Endothelial cell of umbilical vein (primary cell): ENCODE data around the gene SLC41A3. TPM values are rescaled to one million over a fixed set of nuclear protein-coding genes. Genes with fewer than 3 reads are reported as not detected.

Experiments
- BruUV-seq: library from RNA; stranded (reverse); fragments of 400-500 nt; replicated peaks from 2 replicates; lab custom pipeline; 2021; lab: Mats Ljungman, UMichigan
- CTCF ChIA-PET: fragments of 300-600, 350-600 bp; sonication (Branson Sonifier 250); formaldehyde crosslinking; loops from one replicate; lab custom pipeline; 2021; ENCODE audit warnings: antibody characterized with exemption, inconsistent platforms; lab: Charles Lee
- POLR2A ChIA-PET: fragments of 300-600, 350-600 bp; sonication (Branson Sonifier 250); formaldehyde crosslinking; loops from one replicate; lab custom pipeline; 2021; ENCODE audit warnings: antibody characterized with exemption, inconsistent platforms; lab: Charles Lee
- DNase-seq: peaks from one replicate; pipeline ENCODE4 v3.0.0-alpha.2; 2011; ENCODE audit warnings: low read depth, low spot score
- FAIRE-seq: peaks from 2 replicates; lab custom pipeline; 2011; peaks lifted over from hg19 to GRCh38; lab: Jason Lieb, UNC
- H2AFZ ChIP-seq: 2 replicates; pipeline ENCODE4 v1.6.0; 2012; ENCODE audit warnings: low read depth, low read length, control low read depth, inconsistent platforms
- H3K27ac ChIP-seq: 2 replicates; pipeline ENCODE4 v1.5.1; 2011; ENCODE audit warnings: low read depth, mild to moderate bottlenecking, control low read depth, low read length, moderate library complexity; ENCODE audit not compliant: insufficient read depth
- H3K27me3 ChIP-seq, 2 experiments: 2 replicates each; pipeline versions ENCODE4 v1.6.0 to v1.6.1; 2011; ENCODE audit warnings: low read length in 2 of 2, mixed read lengths in 1 of 2; ENCODE audit not compliant: control insufficient read depth in 2 of 2, insufficient read depth in 2 of 2
- H3K36me3 ChIP-seq, 2 experiments: 2 replicates in 1 of 2; 3 replicates in 1 of 2; pipeline ENCODE4 v1.5.1; 2011; ENCODE audit warnings: low read length in 2 of 2, mild to moderate bottlenecking in 1 of 2, moderate library complexity in 1 of 2; ENCODE audit not compliant: control insufficient read depth in 2 of 2, insufficient read depth in 2 of 2; ENCODE audit errors: extremely low read depth in 1 of 2
- H3K4me1 ChIP-seq: 3 replicates; pipeline ENCODE4 v1.5.1; 2011; ENCODE audit warnings: mild to moderate bottlenecking, low read length; ENCODE audit not compliant: control insufficient read depth, insufficient read depth; ENCODE audit errors: extremely low read depth
- H3K4me2 ChIP-seq: 2 replicates; pipeline ENCODE4 v1.6.1; 2011; ENCODE audit warnings: low read length, control low read depth, mixed read lengths; ENCODE audit not compliant: insufficient read depth
- H3K4me3 ChIP-seq, 3 experiments: fragments of 200-600 bp in 1 of 3; sonication (generic), shearing (Covaris generic) in 1 of 3; replicated peaks in 1 of 3; 2 replicates each; pipeline ENCODE4 v1.5.1; 2011 to 2016; ENCODE audit warnings: control low read depth in 3 of 3, low read length in 3 of 3, mild to moderate bottlenecking in 2 of 3, inconsistent platforms in 1 of 3, low read depth in 1 of 3, moderate library complexity in 1 of 3; ENCODE audit not compliant: insufficient read depth in 1 of 3
- H3K79me2 ChIP-seq: 2 replicates; pipeline ENCODE4 v1.6.0; 2012; ENCODE audit warnings: low read length, inconsistent platforms; ENCODE audit not compliant: control insufficient read depth, insufficient read depth
- H3K9ac ChIP-seq: replicated peaks from 2 replicates; pipeline ENCODE3; 2011; ENCODE audit warnings: low read length, control low read depth; ENCODE audit not compliant: insufficient read depth; ENCODE audit errors: extremely low read depth
- H3K9me1 ChIP-seq: replicated peaks from 3 replicates; pipeline ENCODE4 v1.6.0; 2011; ENCODE audit warnings: mild to moderate bottlenecking, low read length; ENCODE audit not compliant: control insufficient read depth, insufficient read depth; ENCODE audit errors: extremely low read depth
- H3K9me3 ChIP-seq: replicated peaks from 2 replicates; pipeline ENCODE4 v1.5.1; 2012; ENCODE audit warnings: low read length, inconsistent platforms; ENCODE audit not compliant: control insufficient read depth, insufficient read depth
- H4K20me1 ChIP-seq: replicated peaks from 2 replicates; pipeline ENCODE3; 2011; ENCODE audit warnings: mild to moderate bottlenecking, low read length; ENCODE audit not compliant: control insufficient read depth, insufficient read depth; ENCODE audit errors: extremely low read depth
- EZH2 ChIP-seq: IDR thresholded peaks from 2 replicates; pipeline ENCODE4 v1.6.1; 2012; ENCODE audit warnings: borderline replicate concordance, low read depth, mild to moderate bottlenecking, moderate library complexity, low read length, inconsistent platforms; ENCODE audit not compliant: severe bottlenecking
- FOS ChIP-seq: IDR thresholded peaks from 2 replicates; pipeline ENCODE4 v1.6.1; 2011; ENCODE audit warnings: mild to moderate bottlenecking, low read length, moderate library complexity, borderline replicate concordance; ENCODE audit not compliant: insufficient read depth
- GATA2 ChIP-seq: IDR thresholded peaks from 2 replicates; pipeline ENCODE4 v1.7.0; 2011; ENCODE audit warnings: low read depth, mild to moderate bottlenecking, moderate library complexity, mixed read lengths, low read length; ENCODE audit not compliant: insufficient read length, insufficient read depth
- JUN ChIP-seq: IDR thresholded peaks from 2 replicates; pipeline ENCODE4 v1.6.1; 2011; ENCODE audit warnings: borderline replicate concordance, low read depth; ENCODE audit not compliant: insufficient read length, insufficient read depth
- MYC ChIP-seq: IDR thresholded peaks from one replicate; pipeline ENCODE4 v1.6.1; 2011; ENCODE audit warnings: mild to moderate bottlenecking, low read depth, low read length
- POLR2A ChIP-seq: IDR thresholded peaks from 2 replicates; pipeline ENCODE4 v1.6.1; 2012; ENCODE audit warnings: low read depth, mild to moderate bottlenecking, control low read depth, low read length
- POLR2AphosphoS5 ChIP-seq: IDR thresholded peaks from 2 replicates; pipeline ENCODE4 v1.6.1; 2012; ENCODE audit warnings: low read depth, mild to moderate bottlenecking, control low read depth, low read length, moderate library complexity; ENCODE audit not compliant: insufficient read depth
- dilution Hi-C: fragments of 300-500 bp; cut with MboI; formaldehyde crosslinking; loops from one replicate; pipeline ENCODE4 v1.15.0; 2019; ENCODE audit warnings: low sequenced_read_pairs; ENCODE audit not compliant: extremely low pct_ligation_motif_present
- intact Hi-C: fragments of 100-400 bp; cut with micrococcal nuclease; formaldehyde crosslinking; loops from one replicate; pipeline ENCODE4 v1.10.0; 2022
- polyA plus RNA-seq, 4 experiments: library from polyadenylated mRNA; depleted of rRNA in 3 of 4; stranded (reverse) in 3 of 4; unstranded in 1 of 4; fragments of >200 nt; gene quantifications; 2 replicates each; pipeline versions ENCODE4 v1.2.1 to v1.2.3, GENCODE V29; 2011 to 2012; ENCODE audit warnings: missing spikeins in 1 of 4
- total RNA-seq: library from RNA; stranded (reverse); gene quantifications from 2 replicates; pipeline ENCODE4 v1.2.3, GENCODE V29; 2021
- TF ChIP-seq, protein P1 (sequence below): IDR thresholded peaks from 2 replicates; pipeline ENCODE4 v1.6.1; 2011; ENCODE audit not compliant: insufficient read depth, insufficient read length
- TF ChIP-seq, protein P2 (sequence below), 2 donors: IDR thresholded peaks; 1 replicate in 1 of 2; 2 replicates in 1 of 2; pipeline ENCODE4 v1.5.1; 2011; ENCODE audit warnings: low read length in 2 of 2, mild to moderate bottlenecking in 2 of 2, moderate library complexity in 2 of 2, control low read depth in 1 of 2, inconsistent platforms in 1 of 2, low read depth in 1 of 2; ENCODE audit not compliant: insufficient read depth in 1 of 2; ENCODE audit errors: extremely low read depth in 1 of 2

SLC41A3 gene
- total and polyA plus RNA-seq, 2 donors (not counting 3 experiments of a cell fraction or from before 2014, with no cell fraction given) = 52.5 to 118 TPM

DNA sequence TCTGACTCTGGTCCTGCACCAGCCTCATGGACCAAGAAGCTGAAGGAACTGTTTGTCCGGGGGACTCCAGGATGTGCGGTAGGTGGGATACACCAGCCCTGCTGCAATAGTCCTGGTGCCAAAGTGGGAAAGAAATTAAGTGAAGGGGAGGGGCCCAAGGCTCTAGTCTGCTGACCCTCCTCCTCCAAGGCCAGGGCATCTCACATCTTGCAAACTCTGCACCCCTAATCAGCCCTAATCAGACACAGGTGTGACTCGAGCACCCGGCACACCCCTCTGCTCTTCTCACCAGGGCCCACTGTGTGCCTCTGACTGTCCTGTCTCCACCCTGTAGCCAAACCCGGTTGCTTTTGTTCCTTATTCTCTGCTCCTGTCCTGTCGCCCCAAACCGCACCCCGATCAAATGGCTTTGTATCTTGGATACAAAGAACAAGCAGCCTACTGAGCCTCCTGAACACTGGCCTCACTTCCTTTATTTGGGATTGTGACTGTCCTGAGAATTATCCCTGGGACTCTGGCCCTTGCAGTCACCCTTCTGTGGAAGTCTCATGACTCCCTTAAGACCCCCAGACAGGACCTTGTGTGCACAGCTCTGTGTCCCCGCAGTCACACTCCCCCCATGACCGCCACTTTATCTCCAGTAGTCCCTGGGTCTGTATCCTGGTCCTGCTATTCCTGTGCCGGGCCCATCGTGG is 26.7 kb upstream of the SLC41A3 start:
- no peak overlapping the region for H3K4me2 ChIP-seq
- DNase-seq (no peak), FAIRE-seq (no peak)
- ChIA-PET POLR2A (no interaction called here), CTCF (no interaction called here)
- H4K20me1 ChIP-seq = no peaks in the 10 kb centered on the region
- no peaks in the 10 kb centered on the region for H3K9me3 ChIP-seq
- H2AFZ ChIP-seq = no peak overlapping the region
- TF ChIP-seq EZH2 (no peak), POLR2AphosphoS5 (no peak), GATA2 (no peak), FOS (no peak), JUN (no peak), POLR2A (no peak), MYC (no peak)
- TF ChIP-seq, protein P1, sequence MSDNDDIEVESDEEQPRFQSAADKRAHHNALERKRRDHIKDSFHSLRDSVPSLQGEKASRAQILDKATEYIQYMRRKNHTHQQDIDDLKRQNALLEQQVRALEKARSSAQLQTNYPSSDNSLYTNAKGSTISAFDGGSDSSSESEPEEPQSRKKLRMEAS = no peak
- TF ChIP-seq, protein P2, sequence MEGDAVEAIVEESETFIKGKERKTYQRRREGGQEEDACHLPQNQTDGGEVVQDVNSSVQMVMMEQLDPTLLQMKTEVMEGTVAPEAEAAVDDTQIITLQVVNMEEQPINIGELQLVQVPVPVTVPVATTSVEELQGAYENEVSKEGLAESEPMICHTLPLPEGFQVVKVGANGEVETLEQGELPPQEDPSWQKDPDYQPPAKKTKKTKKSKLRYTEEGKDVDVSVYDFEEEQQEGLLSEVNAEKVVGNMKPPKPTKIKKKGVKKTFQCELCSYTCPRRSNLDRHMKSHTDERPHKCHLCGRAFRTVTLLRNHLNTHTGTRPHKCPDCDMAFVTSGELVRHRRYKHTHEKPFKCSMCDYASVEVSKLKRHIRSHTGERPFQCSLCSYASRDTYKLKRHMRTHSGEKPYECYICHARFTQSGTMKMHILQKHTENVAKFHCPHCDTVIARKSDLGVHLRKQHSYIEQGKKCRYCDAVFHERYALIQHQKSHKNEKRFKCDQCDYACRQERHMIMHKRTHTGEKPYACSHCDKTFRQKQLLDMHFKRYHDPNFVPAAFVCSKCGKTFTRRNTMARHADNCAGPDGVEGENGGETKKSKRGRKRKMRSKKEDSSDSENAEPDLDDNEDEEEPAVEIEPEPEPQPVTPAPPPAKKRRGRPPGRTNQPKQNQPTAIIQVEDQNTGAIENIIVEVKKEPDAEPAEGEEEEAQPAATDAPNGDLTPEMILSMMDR (IDR thresholded peaks at IDR 0.05; ENCODE audit: extremely low read depth in 1 of 2, insufficient read depth in 1 of 2, low read depth in 1 of 2, low read length in 2 of 2) = no peak
- H3K79me2 ChIP-seq = no peaks in the 10 kb centered on the region
- H3K9ac ChIP-seq = no peak overlapping the region
- H3K4me3 ChIP-seq = no peak overlapping the region
- no peaks in the 10 kb centered on the region for H3K4me1 ChIP-seq
- H3K27ac ChIP-seq = no peak overlapping the region
- dilution Hi-C loops = no loop called here
- H3K36me3 ChIP-seq = no peaks in the 10 kb centered on the region
- intact Hi-C loops = no loop called here
- no peaks in the 10 kb centered on the region for H3K27me3 ChIP-seq
- BruUV-seq = no TSS peak
- no peaks in the 10 kb centered on the region for H3K9me1 ChIP-seq
